Brain microvascular endothelial cell (primary cell): ENCODE measurements around the gene SHISA6.

Experiments used
- DNase-seq: peaks from one replicate; pipeline ENCODE4 v3.0.0-alpha.2; 2020
- H3K27ac ChIP-seq: fragments of 250-450 bp; sonication (Bioruptor Pico); 2 replicates; pipeline ENCODE4 v1.5.1; 2020; ENCODE audit warnings: mild to moderate bottlenecking, moderate library complexity
- H3K27me3 ChIP-seq: fragments of 250-450 bp; sonication (Bioruptor Pico); replicated peaks from 2 replicates; pipeline ENCODE4 v1.5.1; 2020; ENCODE audit warnings: mild to moderate bottlenecking
- H3K36me3 ChIP-seq: fragments of 250-450 bp; sonication (Bioruptor Pico); replicated peaks from 2 replicates; pipeline ENCODE4 v1.5.1; 2020; ENCODE audit warnings: mild to moderate bottlenecking
- H3K4me3 ChIP-seq: 2 replicates; pipeline ENCODE4 v1.5.1; 2011; ENCODE audit warnings: low read depth, mild to moderate bottlenecking, control low read depth, low read length, moderate library complexity
- in situ Hi-C: cut with HindIII; loops from 2 replicates; pipeline ENCODE4 v1.10.0; 2017; ENCODE audit warnings: low sequenced_read_pairs, low pct_ligation_motif_present
- TF ChIP-seq, protein P1 (sequence below): IDR thresholded peaks from 2 replicates; pipeline ENCODE4 v1.5.1; 2011; ENCODE audit warnings: low read depth, mild to moderate bottlenecking, moderate library complexity, low read length, control low read depth, inconsistent platforms; ENCODE audit errors: missing control alignments

SHISA6 gene

DNA sequence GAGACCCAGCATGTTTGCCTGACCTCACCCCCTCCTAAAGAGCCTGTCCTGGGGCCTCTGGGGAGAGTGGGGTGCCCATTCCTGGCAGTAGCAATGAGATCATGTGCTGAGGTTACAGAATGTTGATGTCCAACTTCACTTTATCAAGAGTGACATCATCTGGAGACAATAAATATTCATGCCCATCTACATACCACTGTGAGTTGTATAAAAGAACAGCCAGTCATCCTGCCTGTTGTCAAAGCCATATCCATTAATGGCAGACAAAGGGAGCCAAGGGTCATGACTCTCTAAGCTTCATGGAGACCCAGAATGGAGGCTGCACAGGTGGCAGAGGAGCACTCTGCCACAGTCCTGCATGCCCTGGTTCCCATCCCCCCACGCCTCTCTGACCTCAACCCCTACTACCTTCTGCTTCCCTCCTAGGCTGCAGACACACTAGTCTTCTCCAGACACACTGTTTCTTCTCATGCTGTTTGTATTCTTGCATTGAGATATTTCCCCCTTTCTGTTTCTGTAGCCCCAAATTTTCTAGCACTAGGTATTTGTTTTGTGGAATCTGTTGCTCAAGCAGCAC, 27.1 kb downstream of the SHISA6 start:
- TF ChIP-seq, protein P1, sequence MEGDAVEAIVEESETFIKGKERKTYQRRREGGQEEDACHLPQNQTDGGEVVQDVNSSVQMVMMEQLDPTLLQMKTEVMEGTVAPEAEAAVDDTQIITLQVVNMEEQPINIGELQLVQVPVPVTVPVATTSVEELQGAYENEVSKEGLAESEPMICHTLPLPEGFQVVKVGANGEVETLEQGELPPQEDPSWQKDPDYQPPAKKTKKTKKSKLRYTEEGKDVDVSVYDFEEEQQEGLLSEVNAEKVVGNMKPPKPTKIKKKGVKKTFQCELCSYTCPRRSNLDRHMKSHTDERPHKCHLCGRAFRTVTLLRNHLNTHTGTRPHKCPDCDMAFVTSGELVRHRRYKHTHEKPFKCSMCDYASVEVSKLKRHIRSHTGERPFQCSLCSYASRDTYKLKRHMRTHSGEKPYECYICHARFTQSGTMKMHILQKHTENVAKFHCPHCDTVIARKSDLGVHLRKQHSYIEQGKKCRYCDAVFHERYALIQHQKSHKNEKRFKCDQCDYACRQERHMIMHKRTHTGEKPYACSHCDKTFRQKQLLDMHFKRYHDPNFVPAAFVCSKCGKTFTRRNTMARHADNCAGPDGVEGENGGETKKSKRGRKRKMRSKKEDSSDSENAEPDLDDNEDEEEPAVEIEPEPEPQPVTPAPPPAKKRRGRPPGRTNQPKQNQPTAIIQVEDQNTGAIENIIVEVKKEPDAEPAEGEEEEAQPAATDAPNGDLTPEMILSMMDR, result no peak
- no peak overlapping the region for H3K4me3 ChIP-seq
- no peak for DNase-seq
- no peak overlapping the region for H3K27ac ChIP-seq
- no peaks in the 10 kb centered on the region for H3K36me3 ChIP-seq
- in situ Hi-C loops, result no loop called here
- no peaks in the 10 kb centered on the region for H3K27me3 ChIP-seq

DNA sequence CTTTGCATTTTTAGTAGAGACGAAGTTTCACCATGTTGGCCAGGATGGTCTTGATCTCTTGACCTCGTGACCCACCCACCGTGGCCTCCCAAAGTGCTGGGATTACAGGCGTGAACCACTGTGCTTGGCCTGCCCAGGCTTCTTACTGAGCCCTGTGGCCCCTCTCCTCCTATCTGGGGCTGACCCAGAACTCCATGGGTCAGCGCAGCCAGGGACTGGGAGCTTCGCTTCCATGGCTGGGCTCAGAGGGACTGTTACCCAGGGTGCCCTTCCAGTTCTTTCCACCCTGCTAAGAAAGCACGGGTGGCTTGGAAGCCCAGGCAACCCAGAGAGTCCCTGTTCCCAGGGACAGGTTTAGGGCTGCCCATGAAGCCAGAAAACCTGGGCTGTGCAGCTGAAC, 28.2 kb downstream of the SHISA6 start:
- no peak for DNase-seq
- in situ Hi-C loops, result no loop called here
- TF ChIP-seq, protein P1, result no peak
- Histone ChIP-seq H3K4me3 (no peak overlapping the region), H3K27me3 (no peaks in the 10 kb centered on the region), H3K36me3 (no peaks in the 10 kb centered on the region), H3K27ac (no peak overlapping the region)

DNA sequence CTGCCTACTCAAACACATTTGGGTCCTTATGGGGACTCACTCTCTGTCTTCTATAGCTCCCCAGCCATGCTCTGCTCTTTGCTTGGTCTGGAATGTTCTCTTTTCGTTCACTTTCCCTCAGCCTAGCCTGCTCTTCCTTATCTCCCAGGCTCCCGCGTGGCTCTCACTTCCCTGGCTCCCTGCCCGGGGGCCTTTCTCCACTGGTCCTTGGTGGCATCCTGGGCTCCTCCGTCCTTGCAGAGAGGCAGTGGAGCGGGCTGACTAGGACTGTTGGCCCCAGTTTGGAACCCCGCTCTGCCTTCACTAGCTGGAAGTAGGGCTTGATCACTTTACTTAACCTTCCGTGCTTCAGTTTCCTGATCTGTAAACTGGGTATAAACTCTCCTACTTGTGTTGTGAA, 31.2 kb downstream of the SHISA6 start:
- no peaks in the 10 kb centered on the region for H3K36me3 ChIP-seq
- DNase-seq, result no peak
- no peak overlapping the region for H3K4me3 ChIP-seq
- TF ChIP-seq, protein P1, result no peak
- H3K27me3 ChIP-seq, result no peaks in the 10 kb centered on the region
- in situ Hi-C loops, result no loop called here
- no peak overlapping the region for H3K27ac ChIP-seq

DNA sequence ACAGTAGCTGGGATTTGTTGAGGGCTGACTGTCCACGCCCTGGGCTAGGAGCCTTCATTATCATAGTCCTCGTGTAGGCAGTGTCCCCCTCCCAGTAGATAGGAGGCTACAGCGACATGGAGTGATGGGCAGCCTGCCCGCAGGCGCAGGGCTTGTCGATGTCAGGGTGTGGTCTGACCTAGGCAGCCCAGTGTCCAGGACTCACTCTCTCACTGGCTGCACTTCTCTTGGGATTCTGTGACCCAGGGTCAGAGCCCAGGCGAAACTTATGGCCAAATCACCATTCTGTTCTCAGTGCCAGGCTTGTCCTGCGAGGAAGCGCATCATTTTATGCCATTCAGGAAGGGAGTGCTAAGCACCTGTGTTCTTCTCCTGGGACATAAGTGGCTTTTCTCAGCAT, 32.6 kb downstream of the SHISA6 start:
- TF ChIP-seq, protein P1, result no peak
- H3K4me3 ChIP-seq, result no peak overlapping the region
- H3K27ac ChIP-seq, result no peak overlapping the region
- in situ Hi-C loops, result no loop called here
- H3K27me3 ChIP-seq, result no peaks in the 10 kb centered on the region
- no peaks in the 10 kb centered on the region for H3K36me3 ChIP-seq
- DNase-seq, result no peak

DNA sequence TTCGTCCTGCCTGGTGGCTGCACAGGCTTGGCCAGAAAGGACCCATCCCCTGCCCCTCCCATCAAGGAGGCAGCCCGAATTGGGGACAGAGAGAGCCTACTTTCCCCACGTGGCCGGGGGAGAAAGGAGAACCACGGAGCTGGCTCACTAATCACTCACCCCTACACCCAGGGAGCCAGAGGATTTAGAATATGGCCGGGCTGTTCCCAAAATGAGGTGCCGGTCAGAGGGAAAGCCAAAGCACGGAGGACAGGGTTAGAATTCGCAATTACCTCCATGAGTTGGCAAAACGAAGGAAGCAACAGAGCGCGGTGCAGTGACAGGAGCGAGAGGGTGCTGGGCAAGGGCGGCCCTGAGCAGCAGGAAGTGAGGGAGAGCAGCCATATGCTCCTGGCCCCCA, 33.1 kb downstream of the SHISA6 start:
- no peak for DNase-seq
- H3K27ac ChIP-seq, result no peak overlapping the region
- H3K4me3 ChIP-seq, result no peak overlapping the region
- in situ Hi-C loops, result no loop called here
- no peaks in the 10 kb centered on the region for H3K36me3 ChIP-seq
- TF ChIP-seq, protein P1, result no peak
- H3K27me3 ChIP-seq, result no peaks in the 10 kb centered on the region

DNA sequence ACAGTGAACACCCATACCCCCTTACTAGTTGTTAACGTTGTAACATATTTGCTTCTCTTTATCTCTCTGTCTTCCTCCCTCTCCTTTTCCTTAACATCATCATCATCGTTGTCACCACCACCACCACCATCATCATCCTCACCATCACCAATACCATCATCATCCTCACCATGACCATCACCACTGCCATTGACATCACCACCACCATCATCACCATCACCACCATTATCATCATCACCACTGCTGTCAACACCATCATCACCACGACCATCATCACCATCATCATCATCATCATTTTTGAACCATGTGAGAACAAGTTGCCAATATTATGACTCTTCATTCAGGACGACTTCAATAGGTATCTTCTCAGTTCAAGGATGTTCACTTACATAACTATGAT, 35.5 kb downstream of the SHISA6 start:
- no peak overlapping the region for H3K27ac ChIP-seq
- in situ Hi-C loops, result no loop called here
- no peaks in the 10 kb centered on the region for H3K27me3 ChIP-seq
- TF ChIP-seq, protein P1, result no peak
- H3K4me3 ChIP-seq, result no peak overlapping the region
- DNase-seq, result no peak
- H3K36me3 ChIP-seq, result no peaks in the 10 kb centered on the region
